Measurements from ENCODE around the gene TTC23.

GRCh38 chr15:99226802-99227201 is 22.6 kb downstream of the TTC23 start:
- TF ChIP-seq E2F6 (IDR thresholded peaks at IDR 0.05; ENCODE audit: borderline replicate concordance, low read depth), result no peak
- no peak for TF ChIP-seq POLR2A (IDR thresholded peaks at IDR 0.05; ENCODE audit: low read length)
- no peak for TF ChIP-seq EP300 (IDR thresholded peaks at IDR 0.05)
- TF ChIP-seq RCOR1 (IDR thresholded peaks at IDR 0.05; ENCODE audit: low read depth, low read length), result no peak

Data from A549 (cell line).